MCF 10A (cell line): Measurements from ENCODE around the gene CST9. TPM values are rescaled to one million over a fixed set of nuclear protein-coding genes. Genes with fewer than 3 reads are reported as not detected.
A peak's percentile ranks its signal among the peaks of the same experiment; 100 is the strongest.

ENCODE experiments used
- BruUV-seq: library from RNA; stranded (reverse); fragments of 400-500 nt; replicated peaks from 2 replicates; lab custom pipeline; 2021; lab: Mats Ljungman, UMichigan
- CTCF ChIA-PET: fragments of 300-600 bp; sonication (Branson Sonifier 250); formaldehyde crosslinking; extraction: SDS; loops from one replicate; lab custom pipeline; 2021; ENCODE audit warnings: antibody characterized with exemption, inconsistent platforms; lab: Yijun Ruan, JAX
- POLR2A ChIA-PET: fragments of 300-600, 350-650 bp; sonication (Branson Sonifier 250); formaldehyde crosslinking; extraction: SDS; loops from one replicate; lab custom pipeline; 2020; ENCODE audit warnings: antibody characterized with exemption, inconsistent platforms; lab: Yijun Ruan, JAX
- DNase-seq: peaks from one replicate; pipeline ENCODE4 v3.0.0-alpha.2; 2018; ENCODE audit not compliant: unreplicated experiment
- H3K27ac Mint-ChIP-seq: one replicate; pipeline ENCODE4 v1.8.0; 2022; ENCODE audit warnings: mild to moderate bottlenecking, low read depth, mixed read lengths; ENCODE audit not compliant: unreplicated experiment
- H3K27me3 Mint-ChIP-seq: one replicate; pipeline ENCODE4 v1.8.0; 2022; ENCODE audit warnings: mixed read lengths; ENCODE audit not compliant: insufficient read depth, unreplicated experiment
- H3K36me3 Mint-ChIP-seq: one replicate; pipeline ENCODE4 v1.8.0; 2022; ENCODE audit warnings: mild to moderate bottlenecking, moderate library complexity, mixed read lengths; ENCODE audit not compliant: insufficient read depth, unreplicated experiment
- H3K4me1 Mint-ChIP-seq: one replicate; pipeline ENCODE4 v1.8.0; 2022; ENCODE audit warnings: mixed read lengths; ENCODE audit not compliant: insufficient read depth, unreplicated experiment
- H3K4me3 Mint-ChIP-seq: one replicate; pipeline ENCODE4 v1.8.0; 2022; ENCODE audit warnings: mild to moderate bottlenecking, moderate library complexity, mixed read lengths; ENCODE audit not compliant: unreplicated experiment
- H3K9me3 Mint-ChIP-seq: one replicate; pipeline ENCODE4 v1.8.0; 2022; ENCODE audit warnings: mixed read lengths; ENCODE audit not compliant: unreplicated experiment
- CTCF ChIP-seq: fragments of 200-600 bp; IDR thresholded peaks from one replicate; pipeline ENCODE4 v1.8.0; 2022; ENCODE audit warnings: antibody characterized with exemption, mild to moderate bottlenecking; ENCODE audit not compliant: unreplicated experiment
- intact Hi-C: fragments of 100-400 bp; cut with micrococcal nuclease; formaldehyde crosslinking; loops from 2 replicates; pipeline ENCODE4 v1.14.1; 2022
- total RNA-seq: library from RNA; stranded (reverse); gene quantifications from 2 replicates; pipeline ENCODE4 v1.2.3, GENCODE V29; 2022

The CST9 gene
- total RNA-seq, 1 experiment from 2014 or later, result not detected

- H3K27ac Mint-ChIP-seq, result no peak overlapping the region
- no TSS peak for BruUV-seq
- CTCF ChIA-PET, result interaction anchor here (0.6 to 17.1 kb wide), 18 partner anchors 9 to 1310 kb away, joined by 3 to 541 read pairs (median 4); partner anchors contain the start of genes CSTL1 and NAPB
- DNase-seq, result no peak
- no peaks in the 10 kb centered on the region for H3K4me1 Mint-ChIP-seq
- intact Hi-C loops, result no loop called here
- H3K9me3 Mint-ChIP-seq, result no peaks in the 10 kb centered on the region
- TF ChIP-seq CTCF, result no peak
- no peak overlapping the region for H3K4me3 Mint-ChIP-seq
- H3K27me3 Mint-ChIP-seq, result no peaks in the 10 kb centered on the region
- POLR2A ChIA-PET, result interaction anchor here (1.4 to 4.5 kb wide), 3 partner anchors 15 to 167 kb away, joined by 3 to 16 read pairs (median 16); no protein-coding TSS in a partner anchor
- H3K36me3 Mint-ChIP-seq, result no peaks in the 10 kb centered on the region
Observed at GRCh38 chr20:23608251-23608846, 2.6 kb upstream of the CST9 start.

DNA sequence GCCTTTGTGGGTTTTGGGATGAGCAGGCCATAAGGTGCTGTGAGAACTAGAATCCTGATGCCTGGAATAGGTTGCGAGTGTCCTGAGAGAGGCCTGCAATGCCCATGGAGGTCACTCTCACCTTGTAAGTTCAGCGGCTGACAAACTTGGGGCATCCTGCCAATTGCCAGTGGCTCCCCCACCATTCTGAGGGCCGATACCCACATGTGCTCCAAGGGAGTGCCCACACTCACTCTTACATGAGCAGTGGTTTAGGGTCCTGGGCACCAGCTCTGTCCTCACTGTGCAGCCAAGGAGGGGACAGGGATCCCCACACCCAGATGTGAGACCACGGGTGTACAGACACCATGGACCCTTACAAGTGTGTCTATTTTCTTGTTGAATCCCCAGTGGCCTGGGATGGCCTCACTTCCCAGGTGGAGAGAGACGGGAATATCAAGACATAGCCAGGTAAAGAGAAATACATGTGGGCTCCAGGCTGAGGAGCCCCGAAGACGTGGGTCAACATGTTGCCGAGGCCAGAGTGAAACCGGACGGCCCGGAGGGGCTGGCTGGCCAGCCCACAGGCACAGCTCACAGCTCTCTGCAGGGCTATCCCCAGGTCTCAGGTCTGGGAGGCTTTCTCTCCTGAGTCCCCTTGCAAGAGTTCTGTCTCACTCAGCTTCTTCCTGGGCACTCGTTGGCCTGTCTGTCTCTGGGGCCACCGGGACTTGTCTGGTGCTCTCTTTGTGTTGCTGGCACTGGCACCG lies 2.0 kb upstream of the CST9 start:
- no peak overlapping the region for H3K4me3 Mint-ChIP-seq
- H3K4me1 Mint-ChIP-seq, result no peaks in the 10 kb centered on the region
- intact Hi-C loops, result no loop called here
- no peak for TF ChIP-seq CTCF
- ChIA-PET CTCF (interaction anchor here (0.5 to 17.1 kb wide), 47 partner anchors 10 to 1904 kb away, joined by 3 to 541 read pairs (median 4); partner anchors contain the start of genes CSTL1 and NAPB), POLR2A (interaction anchor here (0.8 to 4.5 kb wide), 4 partner anchors 15 to 171 kb away, joined by 3 to 16 read pairs (median 10); no protein-coding TSS in a partner anchor)
- BruUV-seq, result no TSS peak
- no peak overlapping the region for H3K27ac Mint-ChIP-seq
- H3K9me3 Mint-ChIP-seq, result no peaks in the 10 kb centered on the region
- H3K27me3 Mint-ChIP-seq, result no peaks in the 10 kb centered on the region
- no peak for DNase-seq
- H3K36me3 Mint-ChIP-seq, result no peaks in the 10 kb centered on the region

GRCh38 chr20:23606652-23607049 lies 934 bp upstream of the CST9 start:
- no peaks in the 10 kb centered on the region for H3K9me3 Mint-ChIP-seq
- BruUV-seq, result no TSS peak
- no peaks in the 10 kb centered on the region for H3K27me3 Mint-ChIP-seq
- CTCF ChIA-PET, result interaction anchor here (0.5 to 17.1 kb wide), 64 partner anchors 9 to 1903 kb away, joined by 3 to 541 read pairs (median 4); partner anchors contain the start of genes CST11, CSTL1 and NAPB
- intact Hi-C loops, result loop anchor here (1.0 kb wide), 2 partner anchors 165 to 915 kb away; no protein-coding TSS in a partner anchor
- H3K4me1 Mint-ChIP-seq, result no peaks in the 10 kb centered on the region
- peak; percentile 90 for TF ChIP-seq CTCF
- DNase-seq, result peak; percentile 86
- H3K27ac Mint-ChIP-seq, result peak overlapping the region; percentile 58
- H3K36me3 Mint-ChIP-seq, result no peaks in the 10 kb centered on the region
- H3K4me3 Mint-ChIP-seq, result no peak overlapping the region
- POLR2A ChIA-PET, result interaction anchor here (0.7 to 1.1 kb wide), 5 partner anchors 16 to 187 kb away, joined by 3 to 5 read pairs (median 4); no protein-coding TSS in a partner anchor

GRCh38 chr20:23604306-23604705 lies 1.4 kb downstream of the CST9 start:
- no peak for DNase-seq
- Mint-ChIP-seq H3K27me3 (no peaks in the 10 kb centered on the region), H3K36me3 (no peaks in the 10 kb centered on the region), H3K4me1 (no peaks in the 10 kb centered on the region), H3K4me3 (no peak overlapping the region), H3K9me3 (no peaks in the 10 kb centered on the region), H3K27ac (no peak overlapping the region)
- ChIA-PET CTCF (interaction anchor here (0.6 to 17.1 kb wide), 9 partner anchors 7 to 1045 kb away, joined by 3 to 541 read pairs (median 4); partner anchors contain the start of gene CSTL1), POLR2A (interaction anchor here (1.4 kb wide), 1 partner anchor 25 kb away, joined by 3 read pairs; no protein-coding TSS in a partner anchor)
- BruUV-seq, result no TSS peak
- intact Hi-C loops, result no loop called here
- TF ChIP-seq CTCF, result no peak
